ENCODE results near the gene SARDH. TPM values are rescaled to one million over a fixed set of nuclear protein-coding genes. Genes with fewer than 3 reads are reported as not detected.

SARDH gene
- total RNA-seq, 1 experiment from 2014 or later = 5.6 TPM

GRCh38 chr9:133740911-133741310 lies 2.8 kb upstream of the SARDH start:
- Histone ChIP-seq H3K9me2 (ENCODE audit: insufficient read depth) (no peaks in the 10 kb centered on the region), H3K27me3 (ENCODE audit: insufficient read depth, low read length) (no peaks in the 10 kb centered on the region), H3K36me3 (ENCODE audit: control insufficient read depth in 1 of 2, insufficient read depth in 2 of 2, low read length in 2 of 2) (no peaks in the 10 kb centered on the region), H3K79me2 (ENCODE audit: insufficient read depth, low read length) (no peaks in the 10 kb centered on the region), H2AFZ (ENCODE audit: low read depth, low read length, poor library complexity, severe bottlenecking) (no peak overlapping the region), H3K27ac (ENCODE audit: low read depth, low read length) (no peak overlapping the region), H3K9me3 (ENCODE audit: control insufficient read depth in 1 of 2, insufficient read depth in 1 of 2, low read depth in 1 of 2, low read length in 2 of 2) (no peaks in the 10 kb centered on the region), H3K4me3 (replicated peaks in 1 of 2; ENCODE audit: low read depth in 1 of 2, low read length in 2 of 2) (no peak overlapping the region), H3K4me2 (ENCODE audit: low read length) (no peak overlapping the region), H3K4me1 (ENCODE audit: control insufficient read depth in 1 of 2, insufficient read depth in 2 of 2, low read length in 2 of 2) (peaks cover 5 to 13% of the 10 kb centered on the region in 2 experiments; a peak in 3 of 4 replicates), H3K9ac (ENCODE audit: low read length) (no peak overlapping the region), H4K20me1 (ENCODE audit: insufficient read depth) (no peaks in the 10 kb centered on the region)
- DNase-seq (ENCODE audit: low read depth, low spot score) (no peak), ATAC-seq (no peak)
- ChIA-PET POLR2A (no interaction called here), CTCF (no interaction called here), RAD21 (ENCODE audit: low non-redundant PET in 1 of 2, low total read pairs in 2 of 2, uncharacterized antibody in 2 of 2, unreplicated experiment in 2 of 2) (no interaction called here)
- no peak for TF ChIP-seq EZH2phosphoT487 (IDR thresholded peaks at IDR 0.05; ENCODE audit: borderline replicate concordance)
- no peak for TF ChIP-seq RAD21 (IDR thresholded peaks at IDR 0.05; ENCODE audit: low read depth)
- no peak for TF ChIP-seq CBX3 (IDR thresholded peaks at IDR 0.05; ENCODE audit: low read depth)
- no peak for TF ChIP-seq TCF7L2 (IDR thresholded peaks at IDR 0.05; ENCODE audit: borderline replicate concordance, extremely low read depth, insufficient read depth, insufficient read length)
- no peak for TF ChIP-seq REST (IDR thresholded peaks at IDR 0.05; ENCODE audit: low read depth)
- TF ChIP-seq POLR2AphosphoS5 (IDR thresholded peaks at IDR 0.05; ENCODE audit: low read depth, low read length) = no peak
- TF ChIP-seq CTCF (IDR thresholded peaks at IDR 0.05 in 2 of 3, conservative IDR thresholded peaks at IDR 0.05 in 1 of 3; ENCODE audit: borderline replicate concordance in 1 of 3, insufficient read depth in 1 of 3, low read depth in 2 of 3, low read length in 2 of 3) = no peak
- no peak for TF ChIP-seq FOSL1 (IDR thresholded peaks at IDR 0.05; ENCODE audit: low read depth)
- no peak for TF ChIP-seq CEBPB (IDR thresholded peaks at IDR 0.05; ENCODE audit: low read depth)
- no peak for TF ChIP-seq SP1 (IDR thresholded peaks at IDR 0.05; ENCODE audit: low read depth)
- TF ChIP-seq YY1 (IDR thresholded peaks at IDR 0.05; ENCODE audit: extremely low read depth, insufficient replicate concordance, low read depth, low read length) = no peak
- TF ChIP-seq ZNF274 (IDR thresholded peaks at IDR 0.05; ENCODE audit: low read depth, low read length) = no peak
- TF ChIP-seq EZH2 (IDR thresholded peaks at IDR 0.05) = no peak
- no peak for TF ChIP-seq ATF3 (IDR thresholded peaks at IDR 0.05)
- no peak for TF ChIP-seq ELF1 (IDR thresholded peaks at IDR 0.05; ENCODE audit: borderline replicate concordance, low read depth)
- no peak for TF ChIP-seq ZBTB33 (IDR thresholded peaks at IDR 0.05; ENCODE audit: extremely low read depth, insufficient replicate concordance, low read length)
- intact Hi-C loops (cut with micrococcal nuclease) = loop anchor here (5.0 kb wide), 1 partner anchor 251 kb away; the partner anchor contains the start of gene VAV2
- BruUV-seq (replicated peaks) = no TSS peak

All from HCT116 (cell line).